Upper lobe of left lung (tissue), 4 donors: ENCODE data around the gene LLCFC1.

Experiments used
- CTCF ChIP-seq, 6 experiments: fragments of 450-650 bp in 4 of 6; fragments of 200-600 bp in 2 of 6; sonication (generic) in 2 of 6; IDR thresholded peaks; one replicate each; pipeline ENCODE4 v1.5.1; 2016 to 2019; ENCODE audit warnings: antibody characterized with exemption in 6 of 6
- EP300 ChIP-seq, 4 donors: sonication (generic); formaldehyde crosslinking; IDR thresholded peaks; one replicate each; pipeline ENCODE4 v1.5.1; 2017; ENCODE audit warnings: antibody characterized with exemption in 4 of 4, control low read depth in 2 of 4
- POLR2A ChIP-seq, 4 donors: fragments of 450-650 bp; IDR thresholded peaks; one replicate each; pipeline ENCODE4 v1.5.1; 2016 to 2017; ENCODE audit warnings: antibody characterized with exemption in 4 of 4, mild to moderate bottlenecking in 2 of 4
- POLR2AphosphoS5 ChIP-seq, 2 donors: sonication (generic); formaldehyde crosslinking; IDR thresholded peaks; one replicate each; pipeline ENCODE4 v1.5.1; 2017; ENCODE audit warnings: antibody characterized with exemption in 2 of 2

- TF ChIP-seq CTCF (IDR thresholded peaks at IDR 0.05): no peak
- no peak for TF ChIP-seq POLR2AphosphoS5 (IDR thresholded peaks at IDR 0.05)
- TF ChIP-seq EP300 (IDR thresholded peaks at IDR 0.05): no peak
- no peak for TF ChIP-seq POLR2A (IDR thresholded peaks at IDR 0.05)
Observed at GRCh38 chr7:142913051-142913450, 26.2 kb upstream of the LLCFC1 start.
